Ramos (cell line): ENCODE data around the gene CEP164.
"Not testable (repeated sequence)": the region's sequence is repeated elsewhere in the genome, so short reads cannot be mapped to it uniquely, and the experiment has no call there.

Experiments
- in situ Hi-C: fragments of 300-500 bp; cut with MboI; formaldehyde crosslinking; loops from one replicate; pipeline ENCODE4 v1.14.3; 2022; ENCODE audit warnings: low sequenced_read_pairs; ENCODE audit not compliant: unreplicated experiment

The CEP164 gene

GRCh38 chr11:117303101-117303500 is 24.6 kb upstream of the CEP164 start:
- in situ Hi-C loops = no loop called here

- in situ Hi-C loops = no loop called here
These were observed 23.9 kb upstream of the CEP164 start for GRCh38 chr11:117303646-117304315.

- in situ Hi-C loops = no loop called here
These were observed 22.5 kb upstream of the CEP164 start for GRCh38 chr11:117305145-117305544.

GRCh38 chr11:117309310-117309709 is 18.3 kb upstream of the CEP164 start:
- in situ Hi-C loops = no loop called here

DNA sequence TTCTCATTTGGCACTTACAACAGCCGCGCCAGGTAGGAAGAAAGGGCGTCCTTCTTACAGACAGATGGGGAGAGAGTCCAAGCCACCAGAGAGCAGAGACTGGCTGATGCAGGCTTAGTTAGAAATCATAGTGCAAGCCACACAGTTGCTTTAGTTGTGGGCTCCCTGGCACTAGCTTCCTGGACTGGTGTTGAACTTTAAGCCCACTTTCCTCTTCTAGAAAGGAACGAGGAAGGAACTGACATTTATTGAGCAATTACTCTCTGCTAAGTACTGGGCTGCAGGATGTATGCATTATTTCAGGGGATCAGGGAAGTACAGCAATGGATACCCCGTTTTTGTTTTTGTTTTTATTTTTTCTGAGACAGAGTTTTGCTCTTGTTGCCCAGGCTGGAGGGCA is 14.6 kb upstream of the CEP164 start:
- in situ Hi-C loops = no loop called here

DNA sequence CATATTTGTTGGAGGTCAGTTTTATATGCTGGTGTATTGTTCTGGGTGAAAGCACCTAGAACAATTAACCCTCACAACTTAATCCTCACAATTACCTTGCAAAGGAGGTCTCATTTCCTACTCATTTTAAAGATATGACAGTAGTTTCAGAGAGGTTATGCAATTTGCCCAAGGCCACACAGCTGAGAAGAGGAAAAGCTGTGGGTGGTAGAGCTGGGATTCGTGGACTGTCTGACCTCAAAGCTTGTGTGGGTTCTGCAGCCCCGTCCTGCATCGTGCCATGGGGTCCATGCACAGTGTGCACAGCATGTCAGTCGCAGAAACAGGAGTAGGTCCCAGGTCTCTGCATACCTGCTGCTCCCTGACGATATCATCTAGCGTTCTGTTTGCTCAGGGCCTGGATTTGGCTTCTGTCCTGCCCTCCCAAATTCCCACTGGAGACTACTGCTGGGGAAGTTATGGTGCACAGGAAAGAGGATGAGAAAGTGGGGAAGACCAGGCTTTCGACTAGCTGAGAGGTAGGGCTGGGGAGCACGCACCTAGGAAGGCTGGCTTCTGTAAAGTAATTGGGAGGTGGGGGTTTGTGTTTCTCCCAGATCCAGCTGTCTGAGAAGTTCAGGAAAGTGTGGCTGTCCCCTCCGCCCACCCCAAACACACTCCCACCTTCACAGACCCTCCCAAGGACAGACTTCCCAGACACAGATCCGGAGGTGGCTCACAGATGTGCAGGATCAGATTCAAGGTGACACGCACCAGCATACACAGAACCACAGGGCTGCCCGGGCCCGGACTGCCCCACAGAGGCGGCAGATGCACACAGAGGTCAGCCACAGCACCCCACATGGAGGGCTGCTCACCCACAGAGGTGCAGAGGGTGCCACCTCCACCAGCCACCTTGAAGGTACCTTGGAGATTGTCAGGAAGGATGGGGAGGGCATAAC is 13.6 kb upstream of the CEP164 start:
- in situ Hi-C loops = no loop called here

DNA sequence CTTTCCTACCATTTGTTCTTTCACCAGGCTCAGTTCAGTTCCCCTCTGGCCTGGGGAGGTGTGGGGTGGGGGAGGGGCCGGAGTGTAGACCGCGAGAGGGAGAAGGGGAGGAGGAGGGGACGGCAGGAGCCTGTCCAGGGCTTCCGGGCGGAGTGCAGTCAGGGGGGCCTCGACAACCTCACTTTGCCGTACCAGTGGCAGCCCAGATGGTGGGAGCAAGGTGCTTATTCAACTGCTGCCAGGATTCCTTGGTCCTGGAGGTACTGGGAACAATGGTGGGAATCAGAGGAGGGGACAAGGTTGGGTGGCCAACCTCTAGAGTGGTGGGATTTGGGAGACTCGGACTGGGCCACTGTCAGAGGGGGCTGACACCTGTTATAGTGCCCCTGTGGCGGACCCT is 12.8 kb upstream of the CEP164 start:
- in situ Hi-C loops = no loop called here

DNA sequence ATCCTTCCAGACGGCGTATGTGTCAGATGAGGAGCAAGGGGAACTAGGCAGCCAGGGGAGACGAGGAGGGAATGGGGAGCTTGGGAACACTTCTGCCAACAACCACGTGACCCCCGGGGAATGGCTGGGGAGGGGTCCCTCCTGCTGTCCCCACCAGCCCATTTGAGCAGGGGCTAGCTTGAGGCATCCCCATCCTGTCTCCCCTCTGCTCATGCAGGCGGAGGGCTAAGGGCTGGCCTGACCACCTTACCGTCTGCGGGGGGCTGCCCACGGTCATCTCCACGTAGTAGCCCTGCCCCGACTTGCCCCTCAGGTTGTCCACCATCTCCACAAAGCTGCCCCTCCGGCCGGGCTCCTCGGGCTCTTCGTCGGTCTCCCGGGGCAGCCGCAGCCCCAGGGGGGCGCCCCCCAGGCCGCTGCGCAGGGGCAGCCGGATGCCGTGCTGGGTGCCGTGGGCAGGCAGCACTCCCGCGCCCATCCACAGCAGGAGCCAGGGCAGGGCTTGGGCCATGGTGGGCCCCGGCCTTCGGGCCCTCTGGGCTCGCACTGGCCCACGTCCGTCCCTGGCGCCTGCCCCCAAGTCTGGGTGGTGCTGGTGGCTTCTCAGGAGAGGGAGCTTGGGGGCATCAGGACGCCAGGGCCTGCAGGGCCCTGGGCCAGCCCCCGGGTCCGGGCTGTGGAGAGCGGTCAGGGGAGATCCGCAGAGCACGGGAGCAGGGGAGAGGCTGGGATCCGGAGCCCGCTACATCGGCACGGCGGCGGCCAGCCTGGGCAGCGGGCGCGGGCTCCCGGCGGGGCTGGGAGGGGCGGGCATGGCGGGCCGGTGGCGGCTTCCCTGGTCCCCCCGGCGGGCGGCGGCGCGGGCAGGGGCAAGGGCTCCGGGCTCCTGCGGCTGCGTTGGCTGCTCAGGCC is 12.1 kb upstream of the CEP164 start:
- in situ Hi-C loops = no loop called here

GRCh38 chr11:117316197-117316961 is 11.3 kb upstream of the CEP164 start, which contains the start of gene BACE1:
Gene BACE1, minus strand, starts transcription at chr11:117316256. Its CDS starts 461 bp downstream, at chr11:117315795.
- in situ Hi-C loops = no loop called here

DNA sequence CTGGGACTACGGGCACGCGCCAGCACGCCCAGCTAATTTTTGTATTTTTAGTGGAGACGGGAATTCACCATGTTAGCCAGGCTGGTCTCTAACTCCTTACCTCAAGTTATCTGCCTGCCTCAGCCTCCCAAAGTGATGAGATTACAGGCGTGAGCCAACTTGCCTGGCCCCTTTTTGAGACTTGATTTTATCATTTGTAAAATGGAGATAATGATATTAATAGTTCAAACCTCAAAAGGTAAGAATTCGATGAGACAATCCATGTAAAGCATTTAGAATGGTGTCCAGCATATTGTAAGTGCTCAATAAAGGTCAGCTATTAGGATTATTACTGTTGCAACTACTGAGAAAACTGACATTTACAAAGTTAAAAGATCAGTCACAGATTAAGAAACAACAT is 8.9 kb upstream of the CEP164 start:
- in situ Hi-C loops = no loop called here

GRCh38 chr11:117319214-117319840 is 8.3 kb upstream of the CEP164 start:
- in situ Hi-C loops = no loop called here

- in situ Hi-C loops = not testable (repeated sequence)
These were observed 443 bp upstream of the CEP164 start for GRCh38 chr11:117327255-117327566.

DNA sequence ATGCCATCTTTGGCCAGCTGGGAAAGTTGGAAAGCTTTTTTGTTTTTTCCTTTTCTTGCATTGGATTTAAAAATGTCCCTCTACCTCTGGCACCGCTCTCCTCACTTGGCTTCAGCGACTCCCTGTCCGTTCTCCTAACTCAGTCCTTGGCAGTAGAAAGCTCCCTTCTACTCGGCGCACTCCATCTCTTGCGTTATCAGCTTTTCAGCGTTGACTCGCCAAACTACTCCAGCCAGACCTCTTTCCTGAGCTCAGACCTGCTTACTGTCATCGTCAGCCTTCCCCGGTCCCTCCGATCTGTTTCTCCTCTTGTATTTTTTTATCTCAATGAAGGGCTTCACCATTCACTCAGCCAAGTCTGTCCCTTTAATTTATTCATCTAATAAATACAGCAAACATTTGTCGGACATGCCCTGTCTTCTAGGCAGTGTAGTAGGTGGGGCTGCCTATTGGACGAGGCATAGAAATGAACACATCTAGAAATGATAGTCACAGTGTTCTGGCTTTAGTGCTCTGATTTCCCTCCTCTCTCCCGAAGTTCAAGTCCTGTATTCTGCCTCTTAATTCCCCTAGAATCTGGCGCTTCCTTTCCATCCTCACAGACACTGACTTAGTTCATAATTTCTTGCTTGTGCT is 839 bp downstream of the CEP164 start:
- in situ Hi-C loops = no loop called here

DNA sequence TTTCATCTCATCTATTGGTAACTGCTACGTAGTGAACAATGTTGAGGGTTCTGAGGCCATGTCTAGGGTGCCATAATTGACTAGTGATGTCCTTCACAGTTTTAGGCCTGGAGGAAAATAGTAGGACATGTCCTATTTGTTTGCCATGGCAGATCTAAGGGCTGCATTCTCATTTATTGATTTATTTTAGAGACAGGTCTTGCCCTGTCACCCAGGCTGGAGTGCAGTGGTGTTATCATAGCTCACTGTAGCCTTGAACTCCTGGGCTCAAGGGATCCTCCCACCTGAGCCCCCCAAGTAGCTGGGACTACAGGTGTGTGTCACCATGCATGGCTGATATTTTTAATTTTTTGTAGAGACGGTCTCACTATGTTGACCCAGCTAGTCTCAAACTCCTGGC is 5.2 kb downstream of the CEP164 start:
- in situ Hi-C loops = no loop called here

GRCh38 chr11:117333917-117334316 is 6.3 kb downstream of the CEP164 start:
- in situ Hi-C loops = no loop called here

DNA sequence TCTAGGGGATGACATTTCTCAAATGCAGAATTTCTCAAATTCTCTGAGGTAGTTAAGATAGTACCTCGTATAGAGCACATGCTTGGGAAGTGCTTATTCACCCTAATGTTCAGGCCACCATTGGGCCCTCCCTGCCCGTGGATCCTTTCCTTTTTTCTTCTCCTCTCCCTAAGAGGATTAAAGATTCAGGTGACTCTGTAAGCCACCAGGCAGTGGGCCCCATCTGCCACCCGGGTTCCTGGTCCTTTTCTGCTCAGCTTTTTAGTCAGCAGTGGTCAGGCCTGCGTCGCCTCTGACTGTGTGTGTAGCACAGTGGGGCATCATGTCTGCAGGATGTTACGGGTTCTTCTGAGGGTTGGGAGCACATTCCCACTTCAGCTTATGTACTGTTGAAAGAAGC is 7.2 kb downstream of the CEP164 start:
- in situ Hi-C loops = no loop called here

DNA sequence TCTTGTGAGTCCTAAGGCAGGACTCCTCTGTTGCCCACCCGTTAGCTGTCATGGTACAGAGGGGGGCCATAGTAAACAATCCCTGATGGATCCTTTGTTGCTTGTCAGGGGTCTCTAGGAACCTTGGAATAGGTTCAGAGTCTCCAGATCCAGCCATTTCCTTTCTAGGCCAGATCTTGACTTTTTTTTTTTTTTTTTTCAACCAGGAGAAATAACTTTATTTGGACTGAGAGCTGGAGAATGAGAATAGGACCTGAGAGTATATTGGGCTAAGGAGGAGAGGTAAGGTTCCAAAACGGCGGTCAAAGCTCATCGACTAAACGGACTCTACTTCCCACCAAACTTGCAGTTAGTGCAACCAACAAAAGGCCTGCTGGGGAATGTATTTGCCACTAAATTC is 7.7 kb downstream of the CEP164 start:
- in situ Hi-C loops = no loop called here

DNA sequence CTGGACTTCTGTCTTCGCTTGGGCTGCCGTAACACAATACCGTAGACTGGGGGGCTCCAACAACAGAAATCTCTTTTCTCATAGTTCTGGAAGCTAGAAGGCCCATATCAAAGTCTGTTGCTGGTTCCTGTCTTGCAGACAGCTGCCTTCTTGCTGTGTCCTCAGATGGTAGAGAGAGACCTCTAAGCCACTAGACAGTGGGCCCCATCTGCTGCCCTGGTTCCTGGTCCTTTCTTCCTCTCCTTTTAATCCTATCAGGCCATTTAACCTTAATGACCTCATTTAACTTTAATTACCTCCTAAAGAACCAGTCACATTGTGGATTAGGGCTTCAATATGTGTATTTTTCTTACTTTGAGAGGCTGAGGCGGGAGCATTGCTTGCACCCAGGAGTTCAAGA is 9.4 kb downstream of the CEP164 start:
- in situ Hi-C loops = no loop called here

GRCh38 chr11:117345039-117345438 is 17.4 kb downstream of the CEP164 start:
- in situ Hi-C loops = no loop called here
